NCI-H82 treated with DMSO at 0.1 percent for 48 hours (cell line): ENCODE measurements around the gene WNT9A.
"Not testable (repeated sequence)": the region's sequence is repeated elsewhere in the genome, so short reads cannot be mapped to it uniquely, and the experiment has no call there.

ENCODE experiments used
- DNase-seq: peaks from one replicate; lab custom pipeline; 2025; ENCODE audit not compliant: unreplicated experiment; lab: John Stamatoyannopoulos, UW

Gene WNT9A, protein sequence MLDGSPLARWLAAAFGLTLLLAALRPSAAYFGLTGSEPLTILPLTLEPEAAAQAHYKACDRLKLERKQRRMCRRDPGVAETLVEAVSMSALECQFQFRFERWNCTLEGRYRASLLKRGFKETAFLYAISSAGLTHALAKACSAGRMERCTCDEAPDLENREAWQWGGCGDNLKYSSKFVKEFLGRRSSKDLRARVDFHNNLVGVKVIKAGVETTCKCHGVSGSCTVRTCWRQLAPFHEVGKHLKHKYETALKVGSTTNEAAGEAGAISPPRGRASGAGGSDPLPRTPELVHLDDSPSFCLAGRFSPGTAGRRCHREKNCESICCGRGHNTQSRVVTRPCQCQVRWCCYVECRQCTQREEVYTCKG

DNA sequence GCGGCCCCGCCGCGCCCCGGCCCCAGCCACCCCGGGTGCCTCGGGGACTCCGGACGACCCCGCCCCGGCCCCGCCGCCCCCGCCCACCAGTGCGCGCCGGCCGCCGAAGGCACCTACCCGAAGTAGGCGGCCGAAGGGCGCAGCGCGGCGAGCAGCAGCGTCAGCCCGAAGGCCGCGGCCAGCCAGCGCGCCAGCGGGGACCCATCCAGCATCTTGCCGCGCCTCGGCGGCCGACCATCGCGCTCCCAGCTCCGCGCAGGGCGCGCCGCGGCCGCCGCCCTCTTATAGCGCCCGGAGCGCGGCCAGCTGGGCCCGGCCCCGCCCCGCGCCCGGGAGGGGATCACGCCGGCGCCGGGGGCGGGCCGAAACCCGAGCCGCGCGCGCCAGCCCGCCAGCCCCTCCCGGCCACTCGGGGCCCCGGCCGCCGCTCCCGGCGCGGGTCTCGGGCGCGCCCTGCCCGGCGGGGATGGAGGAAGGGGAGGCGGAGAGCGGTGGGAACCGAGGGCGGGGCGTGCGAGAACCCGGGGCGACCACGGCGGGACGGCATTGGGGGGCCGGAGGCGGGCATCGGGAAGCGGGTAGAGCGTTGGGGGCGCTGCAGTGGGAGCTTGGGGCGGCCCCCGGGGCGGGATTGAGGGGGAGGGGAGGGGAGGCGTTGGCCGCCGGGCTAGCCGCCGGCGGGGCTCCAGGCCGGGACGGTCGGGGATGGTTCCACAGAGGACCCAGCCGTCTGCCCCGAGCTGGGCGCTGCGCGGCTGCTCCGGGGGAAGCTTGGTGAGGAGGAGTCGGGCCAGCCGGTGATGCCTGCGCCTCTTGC, at the start of gene WNT9A:
TSS of gene WNT9A (minus strand) at position 257 of the 817 bp plus-strand sequence. CDS start at position 212, 45 bp downstream.
- DNase-seq = no peak

DNA sequence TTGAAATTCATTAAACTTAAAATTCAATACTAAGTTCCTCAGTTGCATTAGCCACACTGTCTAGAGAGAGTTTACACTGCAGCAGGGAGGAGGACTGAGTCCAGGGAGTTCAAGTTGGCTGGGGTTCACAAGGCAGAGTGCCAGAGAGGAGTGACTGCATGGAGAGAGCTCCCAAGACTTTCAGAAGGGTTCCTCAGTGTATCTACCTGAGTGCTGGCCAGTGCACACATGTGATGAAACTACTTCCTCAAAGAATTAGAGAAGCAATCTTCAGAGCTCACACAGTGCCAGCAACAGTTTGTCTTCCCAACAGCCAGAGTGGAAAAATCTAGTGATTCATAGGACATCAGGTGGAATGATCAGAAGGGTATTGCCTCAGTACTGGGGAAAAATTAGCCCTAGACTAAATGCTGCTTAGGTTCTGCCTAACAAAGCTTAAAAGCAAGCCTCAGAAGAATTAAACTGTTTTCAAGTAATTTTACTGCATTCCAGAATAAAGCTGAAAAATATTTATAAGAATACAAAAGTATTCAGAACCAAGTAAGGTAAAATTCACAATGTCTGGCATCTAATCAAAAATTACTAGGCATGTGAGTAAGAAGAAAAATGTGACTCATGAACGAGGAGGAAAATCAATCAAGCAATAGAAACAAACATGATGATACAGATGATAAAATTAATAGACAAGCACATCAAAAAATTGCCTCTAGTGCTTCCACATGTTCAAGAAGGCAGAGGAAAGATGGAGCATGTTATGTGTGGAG, 48.6 kb upstream of the WNT9A start:
- no peak for DNase-seq

DNA sequence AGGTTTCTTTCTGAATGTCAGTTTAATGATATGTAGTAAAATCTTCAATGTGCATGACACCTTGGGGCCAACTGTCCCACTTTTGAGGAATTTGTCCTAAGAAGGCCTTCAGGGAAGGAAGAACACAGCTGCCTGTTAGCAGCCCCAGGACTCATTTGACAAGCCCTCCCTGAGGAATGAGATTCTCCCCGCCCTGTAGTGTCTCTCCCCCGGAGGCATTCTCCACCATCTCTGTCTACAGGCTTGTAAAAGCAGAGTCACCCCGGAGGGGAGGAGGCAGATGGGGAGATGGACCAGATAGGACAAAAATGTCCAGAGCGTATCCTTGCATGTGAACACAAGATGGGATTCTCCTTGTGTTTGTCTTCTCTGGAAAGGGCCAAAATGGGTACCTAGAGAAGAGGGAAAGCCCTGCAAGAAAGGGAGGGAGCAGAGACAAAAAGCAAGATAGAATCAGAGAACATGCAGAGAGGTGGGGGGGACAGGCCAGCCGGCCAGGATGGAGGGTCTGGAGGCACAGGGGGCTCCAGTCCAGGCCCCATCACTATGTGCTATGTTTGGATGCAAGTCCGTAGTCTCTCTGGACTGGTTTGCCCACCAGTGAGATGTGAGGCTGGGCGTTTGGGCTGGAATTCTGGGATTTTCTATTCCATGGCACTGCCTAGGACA, 47.0 kb upstream of the WNT9A start:
- no peak for DNase-seq

DNA sequence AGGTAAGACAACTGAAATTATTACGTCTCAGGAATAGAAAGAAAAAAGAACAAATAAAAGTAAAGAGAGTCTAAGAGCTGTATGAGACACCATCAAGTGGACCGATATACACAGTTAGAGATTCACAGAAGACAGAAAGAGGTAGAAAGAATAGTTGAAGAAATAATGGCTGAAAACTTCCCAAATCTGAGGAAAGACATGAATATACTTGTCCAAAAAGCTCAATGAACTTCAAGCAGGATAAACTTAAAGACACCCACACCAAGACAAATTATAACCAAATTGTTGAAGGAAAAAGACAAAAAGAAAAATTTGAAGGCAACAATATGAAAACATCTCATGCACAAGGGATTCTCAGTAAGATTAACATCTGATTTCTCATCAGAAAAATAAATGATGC, 39.4 kb upstream of the WNT9A start:
- DNase-seq = no peak

DNA sequence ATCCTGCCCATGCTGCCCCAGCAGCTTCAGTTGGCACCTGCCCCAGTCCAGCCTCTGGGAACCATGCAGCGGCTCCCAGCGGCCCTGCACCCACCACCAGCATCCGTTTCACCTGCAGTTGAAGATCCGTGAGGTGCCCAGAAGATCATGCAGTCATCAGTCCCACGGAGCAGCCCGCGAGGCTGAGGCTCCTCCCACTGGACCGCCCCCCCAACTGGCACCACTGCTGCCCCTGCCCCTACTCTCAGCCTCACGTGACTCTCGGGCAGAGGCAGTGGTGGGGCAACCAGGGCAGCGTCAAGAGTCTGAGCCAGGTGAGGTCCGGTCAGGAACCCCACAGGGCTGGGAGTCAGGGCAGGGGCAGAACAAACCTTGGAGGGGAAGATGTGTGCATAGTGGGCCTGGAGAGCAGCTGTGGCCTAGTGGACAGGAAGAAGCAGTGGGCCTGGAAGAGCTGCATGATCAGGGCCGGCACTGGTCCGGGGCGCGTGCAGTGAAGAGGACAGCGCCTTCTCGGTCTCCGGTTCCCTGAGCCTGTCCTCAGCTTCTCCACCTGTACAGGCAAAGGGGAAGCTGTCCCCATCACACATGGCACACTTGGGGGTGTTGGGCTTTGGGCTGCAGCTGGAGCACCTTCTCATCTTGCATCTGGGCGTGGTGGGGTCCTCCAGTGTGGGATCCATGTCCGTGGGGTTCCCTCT, 28.0 kb upstream of the WNT9A start:
- not testable (repeated sequence) for DNase-seq

DNA sequence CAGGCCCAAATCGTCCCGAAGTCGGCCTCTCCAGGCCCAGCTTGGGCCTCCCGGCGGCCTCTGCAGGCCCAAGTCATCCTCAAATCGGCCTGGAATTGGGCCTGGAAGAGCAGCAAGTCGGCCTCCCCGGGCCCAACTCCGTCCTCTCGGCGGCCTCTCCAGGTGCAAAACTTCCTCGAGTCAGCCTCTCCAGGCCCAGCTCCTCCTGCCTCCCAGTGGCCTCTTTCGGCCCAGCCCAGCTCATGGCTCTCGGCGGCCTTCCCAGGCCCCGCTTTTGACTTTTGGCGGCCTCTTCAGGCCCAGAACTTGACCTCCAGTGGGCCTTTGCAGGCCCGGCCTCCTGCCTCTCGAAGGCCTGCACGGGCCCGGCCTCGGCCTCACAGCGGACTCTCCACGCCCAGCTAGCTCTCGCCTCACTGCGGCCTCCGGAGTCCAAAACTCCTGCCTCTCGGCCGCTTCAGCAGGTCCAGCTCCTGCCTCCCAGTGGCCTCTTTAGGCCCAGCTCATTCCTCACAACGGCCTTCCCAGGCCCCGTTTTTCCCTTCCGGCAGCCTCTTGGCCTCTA, 26.1 kb upstream of the WNT9A start:
- DNase-seq = not testable (repeated sequence)

DNA sequence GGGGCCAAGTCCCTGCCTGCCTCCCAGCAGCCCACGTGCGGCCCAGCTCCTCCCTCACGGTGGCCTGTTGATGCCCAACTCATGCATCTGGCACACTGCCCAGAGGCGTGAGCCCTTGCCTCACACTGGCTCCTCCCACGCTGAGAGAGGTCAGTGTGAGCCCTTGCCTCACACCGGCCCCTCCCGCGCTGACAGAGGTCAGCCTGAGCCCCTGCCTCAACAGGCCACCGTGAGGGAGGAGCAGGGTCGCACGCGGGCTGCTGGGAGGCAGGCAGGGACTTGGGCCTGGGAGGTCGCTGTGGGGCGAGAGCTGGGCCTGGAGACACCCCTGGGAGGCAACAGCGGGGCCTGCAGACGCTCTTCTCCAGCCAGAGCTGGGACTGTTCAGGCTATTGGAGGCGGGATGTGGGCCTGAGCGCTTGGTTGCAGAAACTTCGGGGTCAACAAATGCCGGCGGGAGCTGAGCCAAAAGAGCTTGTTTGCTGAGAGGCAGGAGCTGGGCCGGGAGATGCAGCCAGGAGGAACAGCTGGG, 25.2 kb upstream of the WNT9A start:
- DNase-seq = not testable (repeated sequence)

DNA sequence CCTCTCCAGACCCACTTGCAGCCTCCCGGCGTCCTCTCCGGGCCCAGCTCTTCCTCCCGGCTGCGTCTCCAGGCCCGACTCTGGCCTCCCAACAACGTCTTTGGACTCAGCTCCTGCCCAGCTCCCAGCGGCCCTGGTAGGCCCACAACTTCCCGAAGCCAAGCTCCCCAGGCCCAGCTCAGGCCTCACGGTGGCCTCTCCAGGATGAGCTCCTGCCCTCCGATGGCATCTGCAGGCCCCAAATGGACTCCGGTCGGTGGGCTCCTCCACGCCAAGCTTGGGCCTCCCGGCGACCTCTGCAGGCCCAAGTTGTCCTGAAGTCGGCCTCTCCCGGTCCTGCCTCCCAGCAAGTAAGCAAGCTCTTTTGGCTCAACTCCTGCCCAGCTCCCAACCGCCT, 24.5 kb upstream of the WNT9A start:
- DNase-seq = not testable (repeated sequence)

DNA sequence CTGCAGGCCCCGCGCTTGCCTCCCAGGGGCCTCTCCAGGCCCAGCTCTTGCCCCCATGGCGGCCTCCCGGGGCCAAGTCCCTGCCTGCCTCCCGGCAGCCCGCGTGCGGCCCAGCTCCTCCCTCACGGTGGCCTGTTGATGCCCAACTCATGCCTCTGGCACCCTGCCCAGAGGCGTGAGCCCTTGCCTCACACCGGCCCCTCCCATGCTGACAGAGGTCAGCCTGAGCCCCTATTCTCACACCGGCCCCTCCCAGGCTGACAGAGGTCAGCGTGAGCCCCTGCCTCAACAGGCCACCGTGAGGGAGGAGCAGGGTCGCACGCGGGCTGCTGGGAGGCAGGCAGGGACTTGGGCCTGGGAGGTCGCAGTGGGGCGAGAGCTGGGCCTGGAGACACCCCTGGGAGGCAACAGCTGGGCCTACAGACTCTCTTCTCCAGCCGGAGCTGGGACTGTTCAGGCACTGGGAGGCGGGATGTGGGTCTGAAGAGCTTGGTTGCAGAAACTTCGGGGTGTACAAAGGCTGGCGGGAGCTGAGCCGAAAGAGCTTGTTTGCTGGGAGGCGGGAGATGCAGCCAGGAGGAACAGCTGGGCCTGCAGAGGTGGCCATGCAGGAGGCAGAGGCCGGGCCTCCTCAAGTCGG, 24.0 kb upstream of the WNT9A start:
- not testable (repeated sequence) for DNase-seq

DNA sequence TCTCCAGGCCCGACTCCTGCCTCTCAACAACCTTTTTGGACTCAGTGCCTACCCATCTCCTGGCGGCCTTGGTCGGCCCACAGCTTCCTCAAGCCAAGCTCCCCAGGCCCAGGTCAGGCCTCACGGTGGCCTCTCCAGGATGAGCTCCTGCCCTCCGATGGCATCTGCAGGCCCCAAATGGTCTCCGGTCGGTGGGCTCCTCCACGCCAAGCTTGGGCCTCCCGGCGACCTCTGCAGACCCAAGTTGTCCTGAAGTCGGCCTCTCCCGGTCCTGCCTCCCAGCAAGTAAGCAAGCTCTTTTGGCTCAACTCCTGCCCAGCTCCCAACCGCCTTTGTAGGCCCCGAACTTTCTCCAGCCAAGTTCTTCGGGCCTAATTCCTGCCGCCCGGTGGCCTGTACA, 23.5 kb upstream of the WNT9A start:
- DNase-seq = not testable (repeated sequence)

DNA sequence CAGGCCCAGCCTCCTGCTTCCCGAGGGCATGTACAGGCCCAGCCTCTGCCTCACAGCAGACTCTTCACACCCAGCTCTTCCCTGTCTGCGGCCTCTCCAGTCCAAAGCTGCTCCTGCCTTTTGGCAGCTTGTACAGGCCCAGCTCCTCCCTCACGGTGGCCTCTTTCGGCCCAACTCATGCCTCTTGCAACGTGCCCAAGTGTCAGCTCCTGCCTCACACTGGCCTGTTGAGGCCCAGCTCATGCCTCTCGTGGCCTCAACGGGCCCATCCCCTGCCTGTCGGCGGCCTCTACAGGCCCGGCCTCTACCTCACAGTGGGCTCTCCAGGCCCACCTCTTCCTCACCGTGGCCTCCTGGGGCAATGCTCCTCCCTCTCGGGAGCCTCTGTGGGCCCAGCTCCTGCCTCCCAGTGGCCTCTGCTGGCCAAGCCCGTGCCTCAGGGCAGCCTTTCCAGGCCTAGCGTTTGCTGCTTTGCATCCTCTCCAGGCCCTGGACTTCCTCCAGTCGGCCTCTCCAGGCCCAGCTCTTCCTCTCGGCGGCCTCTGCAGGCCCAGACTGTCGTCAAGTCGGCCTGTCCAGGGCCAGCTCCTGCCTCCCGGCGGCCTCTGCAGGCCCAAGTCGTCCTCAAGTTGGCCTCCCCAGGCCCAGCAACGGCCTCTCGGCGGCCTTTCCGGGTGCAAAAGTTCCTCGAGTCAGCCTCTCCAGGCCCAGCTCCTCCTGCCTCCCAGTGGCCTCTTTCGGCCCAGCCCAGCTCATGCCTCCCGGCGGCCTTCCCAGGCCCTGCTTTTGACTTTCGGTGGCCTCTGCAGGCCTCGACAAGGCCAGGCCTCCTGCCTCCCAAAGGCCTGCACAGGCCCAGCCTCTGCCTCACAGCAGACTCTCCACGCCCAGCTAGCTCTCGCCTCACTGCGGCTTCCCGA, 22.6 kb upstream of the WNT9A start:
- DNase-seq = not testable (repeated sequence)

DNA sequence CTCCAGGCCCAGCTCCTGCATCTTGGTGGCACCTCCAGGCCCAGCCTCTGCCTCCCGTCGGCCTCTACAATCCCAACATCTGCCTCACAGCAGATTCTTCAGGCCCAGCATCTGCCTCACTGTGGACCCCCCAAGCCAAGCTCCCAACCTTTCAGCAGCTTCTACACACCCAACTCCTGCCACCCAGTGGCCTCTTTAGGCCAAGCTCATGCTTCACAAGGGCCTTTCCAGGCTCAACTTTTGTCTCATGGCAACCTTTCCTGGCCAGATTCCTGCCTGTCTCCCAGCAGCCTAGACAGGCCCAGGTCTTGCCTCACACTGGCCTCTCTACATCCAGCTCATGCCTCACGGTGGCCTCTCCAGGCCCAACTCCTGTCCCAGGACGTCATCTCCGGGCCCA, 20.1 kb upstream of the WNT9A start:
- not testable (repeated sequence) for DNase-seq

DNA sequence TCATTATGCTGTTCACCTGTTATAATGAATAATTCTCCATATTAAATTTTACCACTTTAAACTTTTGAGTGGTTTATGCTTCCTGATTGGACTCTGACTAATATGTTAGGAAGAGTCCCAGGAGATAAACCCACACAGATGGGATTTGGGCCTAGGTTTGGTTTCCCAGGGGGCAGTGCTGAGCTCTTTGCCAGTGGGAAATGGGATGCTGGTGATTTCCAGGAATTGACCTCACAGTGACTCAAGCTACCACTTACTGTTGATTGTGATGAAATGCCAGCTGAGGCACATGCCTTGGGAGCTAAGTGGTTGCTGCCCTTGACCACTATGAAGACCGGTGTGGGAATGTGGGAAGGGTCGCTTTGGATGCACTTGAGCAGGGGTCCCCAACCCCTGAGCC, 19.0 kb upstream of the WNT9A start:
- not testable (repeated sequence) for DNase-seq

DNA sequence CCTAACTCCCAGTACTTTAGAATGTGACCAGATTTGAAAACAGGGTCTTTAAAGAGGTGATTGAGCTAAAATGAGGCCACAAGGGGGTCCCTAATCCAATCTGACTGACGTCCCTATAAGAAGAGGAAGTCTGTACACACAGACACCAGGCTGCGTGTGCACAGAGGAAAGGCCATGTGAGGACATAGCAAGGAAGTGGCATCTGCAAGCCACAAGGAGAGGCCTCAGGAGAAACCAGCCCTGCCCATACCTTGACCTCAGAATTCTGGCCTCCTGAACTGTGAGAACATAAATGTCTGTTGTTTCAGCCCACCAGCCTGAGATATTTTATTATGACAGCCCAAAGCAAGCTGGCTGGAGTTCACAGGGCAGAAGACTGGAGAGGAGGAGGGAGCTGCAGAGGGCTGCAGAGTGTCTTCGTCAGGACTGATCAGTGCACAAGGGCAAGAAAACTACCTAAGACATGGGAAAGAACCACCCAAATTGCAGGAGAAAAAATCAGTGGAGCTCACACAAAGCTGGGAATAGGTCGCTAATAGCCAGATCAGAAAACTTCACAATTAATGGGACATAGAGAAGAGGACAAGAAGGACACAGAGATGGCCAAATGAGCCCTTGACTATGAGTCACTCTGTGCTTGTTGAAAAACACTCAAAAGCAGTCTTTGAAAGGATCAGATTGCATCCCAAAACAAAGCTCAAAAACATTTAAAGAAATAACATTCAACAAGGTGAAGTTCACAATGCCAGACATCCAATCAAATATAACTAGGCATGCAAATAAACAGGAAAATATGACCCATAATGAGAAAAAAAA, 14.1 kb upstream of the WNT9A start:
- no peak for DNase-seq

DNA sequence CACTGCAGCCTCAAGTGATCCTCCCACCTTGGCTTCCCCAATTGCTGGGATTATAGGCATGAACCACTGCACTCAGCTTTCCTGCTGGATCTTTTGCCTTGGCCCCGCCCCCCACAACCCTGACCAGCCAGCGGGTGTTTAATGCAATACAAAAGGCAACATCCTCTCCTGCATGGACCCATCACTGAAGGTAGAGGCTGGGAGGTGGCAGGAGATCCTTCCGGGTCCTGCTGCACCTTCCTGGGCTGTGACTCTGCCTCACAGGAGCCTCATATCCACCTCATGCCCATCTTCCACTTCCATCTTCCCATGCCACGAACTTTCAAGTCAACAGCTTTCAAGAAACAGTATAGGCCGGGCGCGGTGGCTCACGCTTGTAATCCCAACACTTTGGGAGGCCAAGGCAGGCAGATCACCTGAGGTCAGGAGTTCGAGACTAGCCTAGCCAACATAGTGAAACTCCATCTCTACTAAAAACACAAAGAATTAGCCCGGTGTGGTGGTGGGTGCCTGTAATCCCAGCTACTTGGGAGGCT, 11.7 kb upstream of the WNT9A start:
- DNase-seq = no peak

DNA sequence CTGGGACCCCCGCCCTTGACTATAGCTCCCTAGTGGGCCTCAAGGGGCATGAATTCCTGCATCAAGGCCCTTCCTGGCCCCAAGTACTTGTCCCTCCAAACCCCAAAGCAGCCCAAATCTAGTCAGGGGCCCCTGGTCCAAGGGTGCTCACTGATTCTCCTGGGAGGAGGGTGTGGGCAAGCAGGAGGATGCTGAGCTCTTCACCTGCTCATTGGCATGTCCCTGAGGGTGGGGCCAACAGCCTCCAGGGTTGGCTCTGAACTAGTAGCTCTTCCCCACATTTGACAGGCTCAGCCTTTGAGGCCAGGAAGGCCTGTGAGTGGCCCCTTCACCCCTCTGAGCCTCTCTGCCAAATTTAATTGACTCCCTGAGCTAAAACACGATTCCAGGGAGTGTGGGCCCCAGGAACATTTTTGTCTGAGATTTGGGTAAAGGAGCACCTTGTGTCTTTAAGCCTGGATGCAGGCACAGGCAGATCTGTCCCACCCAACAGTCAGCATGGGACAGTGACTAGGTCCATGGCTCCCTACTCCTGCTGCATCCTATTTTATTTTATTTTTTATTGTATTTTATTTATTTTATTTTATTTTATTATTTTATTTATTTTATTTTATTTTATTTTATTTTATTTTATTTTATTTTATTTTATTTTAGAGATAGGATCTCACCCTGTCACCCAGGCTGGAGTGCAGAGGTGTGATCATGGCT, 11.0 kb upstream of the WNT9A start:
- DNase-seq = no peak
